Activated T-cell treated with anti-CD3 and anti-CD28 coated beads for 24 hours (primary cell): ENCODE results near the gene PRR7.
"Not testable (repeated sequence)": the region's sequence is repeated elsewhere in the genome, so short reads cannot be mapped to it uniquely, and the experiment has no call there.

Source experiments
- DNase-seq: peaks from one replicate; pipeline ENCODE4 v3.0.0-alpha.2; 2020; ENCODE audit warnings: low read depth

Gene PRR7

GRCh38 chr5:177446200-177447065 is at the start of gene PRR7:
TSS of gene PRR7 (plus strand) at chr5:177446814. CDS start at chr5:177455068, 8,254 bp downstream.
- DNase-seq, result peak; percentile 62

- no peak for DNase-seq
Observed at GRCh38 chr5:177397875-177398390, 48.7 kb upstream of the PRR7 start.

GRCh38 chr5:177399997-177400868 is 46.4 kb upstream of the PRR7 start, which contains the start of gene PFN3:
TSS of gene PFN3 (minus strand) at chr5:177400661. CDS start at chr5:177400576, 85 bp downstream.
- no peak for DNase-seq

- DNase-seq, result peak; percentile 61
Observed at GRCh38 chr5:177402271-177403043, 44.2 kb upstream of the PRR7 start.

GRCh38 chr5:177403102-177403791 is 43.4 kb upstream of the PRR7 start:
- no peak for DNase-seq

GRCh38 chr5:177403792-177404640 is 42.6 kb upstream of the PRR7 start:
- DNase-seq, result peak; percentile 78

GRCh38 chr5:177404641-177405179 is 41.9 kb upstream of the PRR7 start:
- no peak for DNase-seq

GRCh38 chr5:177405312-177405711 is 41.3 kb upstream of the PRR7 start:
- DNase-seq, result no peak

GRCh38 chr5:177405805-177406204 is 40.8 kb upstream of the PRR7 start:
- no peak for DNase-seq

GRCh38 chr5:177409043-177409801 is 37.4 kb upstream of the PRR7 start, which contains the start of gene F12:
TSS of gene F12 (minus strand) at chr5:177409564. CDS start at chr5:177409527, 37 bp downstream.
- DNase-seq, result no peak

GRCh38 chr5:177410575-177410974 is 36.0 kb upstream of the PRR7 start:
- DNase-seq, result no peak

- no peak for DNase-seq
Observed at GRCh38 chr5:177412603-177413233, 33.9 kb upstream of the PRR7 start.

- DNase-seq, result no peak
Observed at GRCh38 chr5:177414481-177414880, 32.1 kb upstream of the PRR7 start.

GRCh38 chr5:177417081-177417480 is 29.5 kb upstream of the PRR7 start:
- not testable (repeated sequence) for DNase-seq

- no peak for DNase-seq
Observed at GRCh38 chr5:177419046-177419445, 27.6 kb upstream of the PRR7 start.

- DNase-seq, result not testable (repeated sequence)
Observed at GRCh38 chr5:177420472-177420871, 26.1 kb upstream of the PRR7 start.

- no peak for DNase-seq
Observed at GRCh38 chr5:177421062-177421798, 25.4 kb upstream of the PRR7 start.

- no peak for DNase-seq
Observed at GRCh38 chr5:177423671-177424070, 22.9 kb upstream of the PRR7 start.
